ENCODE results near the gene UNK. TPM values are rescaled to one million over a fixed set of nuclear protein-coding genes. Genes with fewer than 3 reads are reported as not detected.
A peak's percentile ranks its signal among the peaks of the same experiment; 100 is the strongest.

The UNK gene
- total and polyA plus RNA-seq, 2 donors (not counting 1 experiment from before 2014, with no cell fraction given) = 35.5 to 70.3 TPM

GRCh38 chr17:75855310-75856061 lies 70.9 kb downstream of the UNK start, which contains the start of gene WBP2:
Gene WBP2 (minus strand): TSS chr17:75855335. CDS start chr17:75855297, 38 bp downstream.
- intact Hi-C loops (cut with micrococcal nuclease) = loop anchor here (1.0 to 10.0 kb wide), 12 partner anchors 9 to 247 kb away; partner anchors contain the start of genes ACOX1, EXOC7, FBF1 and MRPL38
- Histone ChIP-seq H3K9me3 (ENCODE audit: control extremely low read depth in 1 of 3, control insufficient read depth in 2 of 3, insufficient read depth in 1 of 3, low read length in 2 of 3) (no peaks in the 10 kb centered on the region), H3K9ac (ENCODE audit: low read length) (peak within 1 kb of the TSS; percentile 95), H3K27me3 (replicated peaks in 1 of 4; ENCODE audit: control extremely low read depth in 1 of 4, control insufficient read depth in 3 of 4, insufficient read depth in 4 of 4, low read length in 3 of 4) (no peaks in the 10 kb centered on the region), H3K36me3 (replicated peaks in 1 of 2; ENCODE audit: control extremely low read depth in 1 of 2, control insufficient read depth in 1 of 2, extremely low read depth in 1 of 2, insufficient read depth in 2 of 2, low read length in 1 of 2) (peaks cover 5 to 17% of the 10 kb centered on the region in 2 experiments), H3K4me3 (ENCODE audit: control extremely low read depth in 1 of 5, extremely low read depth in 1 of 5, insufficient read depth in 1 of 5, low read depth in 2 of 5, low read length in 4 of 5) (peak within 1 kb of the TSS; percentile 75 to 98 (median 94)), H3K79me2 (ENCODE audit: control insufficient read depth, insufficient read depth, low read length) (peaks cover 47% of the 10 kb centered on the region), H3K4me2 (replicated peaks; ENCODE audit: low read depth, low read length, poor library complexity, severe bottlenecking) (peak within 1 kb of the TSS; percentile 93), H4K20me1 (ENCODE audit: control insufficient read depth, insufficient read depth, low read length, poor library complexity, severe bottlenecking) (no peaks in the 10 kb centered on the region), H2AFZ (ENCODE audit: insufficient read depth, low read depth, low read length, poor library complexity, severe bottlenecking) (peak within 1 kb of the TSS; percentile 76), H3K27ac (ENCODE audit: low read length in 2 of 2) (peak within 1 kb of the TSS; percentile 89 to 92), H3K4me1 (ENCODE audit: control insufficient read depth in 2 of 2, insufficient read depth in 2 of 2, low read length in 2 of 2) (peaks cover 34 to 53% of the 10 kb centered on the region in 2 donors)
- ATAC-seq (ENCODE audit: low read depth) (peak; percentile 84), DNase-seq (peak; percentile 100)
- ChIA-PET CTCF (interaction anchor here (0.6 to 4.1 kb wide), 19 partner anchors 9 to 123 kb away, joined by 3 to 53 read pairs (median 6); partner anchors contain the start of genes ACOX1, GALK1, MRPL38 and TEN1), POLR2A (interaction anchor here (0.5 to 3.6 kb wide), 35 partner anchors 9 to 842 kb away, joined by 3 to 82 read pairs (median 6); partner anchors contain the start of genes FBF1, GALK1, SLC25A19 and TRIM47)
- Mint-ChIP-seq H3K9me3 (ENCODE audit: insufficient read depth) (no peaks in the 10 kb centered on the region), H3K4me1 (peaks cover 42% of the 10 kb centered on the region), H3K4me3 (no peak within 1 kb of the TSS), H3K27ac (no peak within 1 kb of the TSS), H3K27me3 (no peaks in the 10 kb centered on the region)
- TF ChIP-seq CTCF (IDR thresholded peaks at IDR 0.05) = peak; percentile 64
- TF ChIP-seq EZH2 (IDR thresholded peaks at IDR 0.05; ENCODE audit: borderline replicate concordance, insufficient read depth, low read depth, low read length, poor library complexity, severe bottlenecking) = no peak
- under 1% methylated on average over 54 of the region's 58 CpGs for WGBS (ENCODE audit: insufficient coverage)

Data from B cell (primary cell).